K562 (cell line): ENCODE measurements around the gene SDC3. TPM values are rescaled to one million over a fixed set of nuclear protein-coding genes. Genes with fewer than 3 reads are reported as not detected.

Experiments used
- ARNT ChIP-seq, 2 experiments: fragments of 450-650 bp; IDR thresholded peaks; 2 replicates each; pipeline ENCODE4 v1.6.1; 2016; ENCODE audit warnings: mild to moderate bottlenecking in 1 of 2
- BRF2 ChIP-seq: IDR thresholded peaks from 3 replicates; pipeline ENCODE4 v1.6.1; 2011; ENCODE audit warnings: borderline replicate concordance, mild to moderate bottlenecking; ENCODE audit not compliant: insufficient read length, insufficient read depth
- CGGBP1 ChIP-seq: fragments of 250-450 bp; sonication (Bioruptor Pico); IDR thresholded peaks from 2 replicates; pipeline ENCODE4 v1.9.0; 2021; ENCODE audit warnings: mild to moderate bottlenecking
- FOXA3 ChIP-seq, 2 experiments: fragments of 450-650 bp in 1 of 2; sonication (generic) in 1 of 2; formaldehyde crosslinking; IDR thresholded peaks in 1 of 2; conservative IDR thresholded peaks in 1 of 2; 2 replicates each; pipeline versions ENCODE4 v1.4.0 to v1.8.0; 2020 to 2022; ENCODE audit warnings: mild to moderate bottlenecking in 2 of 2, missing genetic modification reagents in 1 of 2
- GTF2A2 ChIP-seq: IDR thresholded peaks from 2 replicates; pipeline ENCODE4 v1.6.1; 2016; ENCODE audit warnings: mild to moderate bottlenecking, missing genetic modification characterization, missing compliant biosample characterization
- GTF2F1 ChIP-seq: IDR thresholded peaks from 2 replicates; pipeline ENCODE4 v1.6.1; 2011; ENCODE audit warnings: low read depth, low read length, improper control_type of control experiment
- HNRNPLL ChIP-seq: fragments of 200-400 bp; formaldehyde crosslinking; IDR thresholded peaks from 2 replicates; pipeline ENCODE4 v1.6.1; 2017; ENCODE audit warnings: low read length, low read depth, mild to moderate bottlenecking; ENCODE audit not compliant: poor library complexity, severe bottlenecking
- NR2C1 ChIP-seq, 2 experiments: fragments of 450-650 bp; IDR thresholded peaks; 2 replicates each; pipeline ENCODE4 v1.6.1; 2017; ENCODE audit warnings: mild to moderate bottlenecking in 2 of 2, antibody characterized with exemption in 1 of 2, inconsistent platforms in 1 of 2, missing compliant biosample characterization in 1 of 2, missing genetic modification characterization in 1 of 2
- PHB2 ChIP-seq: fragments of 450-650 bp; IDR thresholded peaks from 2 replicates; pipeline ENCODE4 v1.6.1; 2017; ENCODE audit warnings: low read depth
- PKNOX1 ChIP-seq: fragments of 450-650 bp; IDR thresholded peaks from 2 replicates; pipeline ENCODE4 v1.6.1; 2016
- SOX6 ChIP-seq: fragments of 450-650 bp; IDR thresholded peaks from 2 replicates; pipeline ENCODE4 v1.6.1; 2014; ENCODE audit warnings: mild to moderate bottlenecking
- SRSF7 ChIP-seq: fragments of 200-400 bp; formaldehyde crosslinking; optimal IDR thresholded peaks from 2 replicates; pipeline ENCODE3; 2017; ENCODE audit warnings: mild to moderate bottlenecking, low read depth, low read length
- U2AF1 ChIP-seq: fragments of 200-400 bp; formaldehyde crosslinking; optimal IDR thresholded peaks from 2 replicates; pipeline ENCODE3; 2017; ENCODE audit warnings: mild to moderate bottlenecking, low read depth, low read length, moderate library complexity
- ZC3H8 ChIP-seq: fragments of 450-650 bp; IDR thresholded peaks from 2 replicates; pipeline ENCODE4 v1.6.1; 2017
- ZNF79 ChIP-seq: fragments of 250-450 bp; sonication (Bioruptor Pico); IDR thresholded peaks from 2 replicates; pipeline ENCODE4 v1.4.0; 2020; ENCODE audit warnings: low read depth, mild to moderate bottlenecking, moderate library complexity
- polyA plus RNA-seq, 8 experiments: library from polyadenylated mRNA; depleted of rRNA in 4 of 8; stranded (reverse) in 5 of 8; unstranded in 3 of 8; fragments of >200 nt; fragmentation: Nextera tagmentation in 2 of 8; fragmentation: Illumina TruSeq in 1 of 8; extraction: Ambion mirVana in 2 of 8; extraction: Trizol in 1 of 8; gene quantifications; 2 replicates each; pipeline versions ENCODE4 v1.2.1 to v1.2.3, GENCODE V29; 2011 to 2014; ENCODE audit warnings: inconsistent platforms in 1 of 8, missing spikeins in 1 of 8
- total RNA-seq, 7 experiments: library from RNA; depleted of rRNA in 6 of 7; stranded (reverse); fragments of >200 nt in 6 of 7; fragmentation: Illumina TruSeq in 2 of 7; extraction: Trizol in 2 of 7; gene quantifications; 2 replicates each; pipeline versions ENCODE4 v1.2.1 to v1.2.3, GENCODE V29; 2011 to 2021; ENCODE audit warnings: low replicate concordance in 1 of 7
- TF ChIP-seq, protein P1 (sequence below), 2 experiments: fragments of 450-650 bp in 1 of 2; sonication (generic) in 1 of 2; formaldehyde crosslinking; conservative IDR thresholded peaks; 2 replicates each; pipeline versions ENCODE4 v1.4.0 to v1.8.1; 2020 to 2022; ENCODE audit warnings: mild to moderate bottlenecking in 1 of 2, missing genetic modification reagents in 1 of 2
- TF ChIP-seq, protein P2 (sequence below): fragments of 250-450 bp; sonication (Bioruptor Pico); IDR thresholded peaks from 2 replicates; pipeline ENCODE4 v1.5.0; 2022; ENCODE audit warnings: mild to moderate bottlenecking
- TF ChIP-seq, protein P3 (sequence below), 2 experiments: IDR thresholded peaks in 1 of 2; conservative IDR thresholded peaks in 1 of 2; 2 replicates each; pipeline ENCODE4 v1.6.1; 2016; ENCODE audit warnings: low read depth in 2 of 2, mild to moderate bottlenecking in 1 of 2, missing compliant biosample characterization in 1 of 2, missing genetic modification characterization in 1 of 2, moderate library complexity in 1 of 2

SDC3 gene
- total and polyA plus RNA-seq, 9 of the 15 experiments (the other 6 are each of a cell fraction or from before 2014, with no cell fraction given), result 0.38 to 44.1 (median 12.1) TPM

DNA sequence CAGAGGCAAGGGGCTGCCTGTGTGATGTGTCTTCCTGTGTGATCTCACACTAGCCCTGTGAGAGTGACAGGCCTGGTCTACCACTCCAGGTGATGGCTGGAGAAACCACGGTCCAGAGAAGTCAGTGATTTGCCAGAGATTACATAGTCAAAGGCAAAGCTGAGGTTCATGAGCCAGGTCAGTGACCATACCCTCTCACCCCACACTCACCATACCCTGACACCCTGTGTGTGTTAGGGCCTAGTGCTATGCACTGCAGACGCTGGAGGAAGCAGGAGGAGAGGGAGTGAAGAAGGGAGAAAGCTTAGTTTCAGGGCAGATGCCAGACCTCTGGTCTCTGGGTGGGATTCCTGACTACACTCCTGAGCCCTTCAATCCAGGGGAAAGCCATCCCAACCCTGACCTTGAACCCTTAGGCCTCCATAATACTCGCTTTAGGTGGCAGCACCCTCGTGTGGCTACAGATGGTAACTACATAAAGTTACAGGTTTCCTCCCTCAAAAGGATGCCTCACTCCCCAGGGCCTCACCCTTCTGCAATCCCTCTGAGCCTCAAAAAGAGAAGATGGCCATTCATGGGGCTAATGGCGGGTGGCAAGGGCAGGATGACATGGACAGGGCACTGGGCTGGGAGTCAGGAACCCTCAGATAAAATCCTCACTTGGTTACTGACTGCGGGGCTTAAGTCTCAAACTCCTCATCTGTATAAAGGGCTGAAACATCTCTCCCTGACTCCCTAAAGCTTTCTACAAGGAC, 20.8 kb upstream of the SDC3 start (continued):
- TF ChIP-seq BRF2, result no peak
- TF ChIP-seq NR2C1 (IDR thresholded peaks at IDR 0.05), result peak; percentile 66
- peak; percentile 77 for TF ChIP-seq NR2C1 (tag; IDR thresholded peaks at IDR 0.05)
- no peak for TF ChIP-seq ARNT (IDR thresholded peaks at IDR 0.05)
- 0 out of 2 replicates have a peak, but pooled peaks have one; percentile 6 for TF ChIP-seq CGGBP1 (CRISPR knock-in tag)
- TF ChIP-seq, protein P1, sequence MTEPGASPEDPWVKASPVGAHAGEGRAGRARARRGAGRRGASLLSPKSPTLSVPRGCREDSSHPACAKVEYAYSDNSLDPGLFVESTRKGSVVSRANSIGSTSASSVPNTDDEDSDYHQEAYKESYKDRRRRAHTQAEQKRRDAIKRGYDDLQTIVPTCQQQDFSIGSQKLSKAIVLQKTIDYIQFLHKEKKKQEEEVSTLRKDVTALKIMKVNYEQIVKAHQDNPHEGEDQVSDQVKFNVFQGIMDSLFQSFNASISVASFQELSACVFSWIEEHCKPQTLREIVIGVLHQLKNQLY (CRISPR knock-in tag; conservative IDR thresholded peaks at IDR 0.05), result no peak
- TF ChIP-seq U2AF1, result no peak
- TF ChIP-seq GTF2F1, result no peak
- TF ChIP-seq, protein P2, sequence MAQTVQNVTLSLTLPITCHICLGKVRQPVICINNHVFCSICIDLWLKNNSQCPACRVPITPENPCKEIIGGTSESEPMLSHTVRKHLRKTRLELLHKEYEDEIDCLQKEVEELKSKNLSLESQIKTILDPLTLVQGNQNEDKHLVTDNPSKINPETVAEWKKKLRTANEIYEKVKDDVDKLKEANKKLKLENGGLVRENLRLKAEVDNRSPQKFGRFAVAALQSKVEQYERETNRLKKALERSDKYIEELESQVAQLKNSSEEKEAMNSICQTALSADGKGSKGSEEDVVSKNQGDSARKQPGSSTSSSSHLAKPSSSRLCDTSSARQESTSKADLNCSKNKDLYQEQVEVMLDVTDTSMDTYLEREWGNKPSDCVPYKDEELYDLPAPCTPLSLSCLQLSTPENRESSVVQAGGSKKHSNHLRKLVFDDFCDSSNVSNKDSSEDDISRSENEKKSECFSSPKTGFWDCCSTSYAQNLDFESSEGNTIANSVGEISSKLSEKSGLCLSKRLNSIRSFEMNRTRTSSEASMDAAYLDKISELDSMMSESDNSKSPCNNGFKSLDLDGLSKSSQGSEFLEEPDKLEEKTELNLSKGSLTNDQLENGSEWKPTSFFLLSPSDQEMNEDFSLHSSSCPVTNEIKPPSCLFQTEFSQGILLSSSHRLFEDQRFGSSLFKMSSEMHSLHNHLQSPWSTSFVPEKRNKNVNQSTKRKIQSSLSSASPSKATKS (CRISPR knock-in tag), result no peak
- no peak for TF ChIP-seq GTF2A2 (tag)
- no peak for TF ChIP-seq ZNF79
- TF ChIP-seq PHB2, result no peak
- TF ChIP-seq SRSF7, result no peak
- TF ChIP-seq PKNOX1, result peak; percentile 69
- TF ChIP-seq SOX6, result no peak
- no peak for TF ChIP-seq FOXA3 (CRISPR knock-in tag; conservative IDR thresholded peaks at IDR 0.05 in 1 of 2, IDR thresholded peaks at IDR 0.05 in 1 of 2)
- TF ChIP-seq HNRNPLL, result no peak
- TF ChIP-seq ZC3H8, result 0 out of 2 replicates have a peak, but pooled peaks have one; percentile 39
- TF ChIP-seq, protein P3, sequence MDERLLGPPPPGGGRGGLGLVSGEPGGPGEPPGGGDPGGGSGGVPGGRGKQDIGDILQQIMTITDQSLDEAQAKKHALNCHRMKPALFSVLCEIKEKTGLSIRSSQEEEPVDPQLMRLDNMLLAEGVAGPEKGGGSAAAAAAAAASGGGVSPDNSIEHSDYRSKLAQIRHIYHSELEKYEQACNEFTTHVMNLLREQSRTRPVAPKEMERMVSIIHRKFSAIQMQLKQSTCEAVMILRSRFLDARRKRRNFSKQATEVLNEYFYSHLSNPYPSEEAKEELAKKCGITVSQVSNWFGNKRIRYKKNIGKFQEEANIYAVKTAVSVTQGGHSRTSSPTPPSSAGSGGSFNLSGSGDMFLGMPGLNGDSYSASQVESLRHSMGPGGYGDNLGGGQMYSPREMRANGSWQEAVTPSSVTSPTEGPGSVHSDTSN (CRISPR knock-in tag; IDR thresholded peaks at IDR 0.05; ENCODE audit: low read depth), result no peak
- TF ChIP-seq, protein P3 (tag; conservative IDR thresholded peaks at IDR 0.05; ENCODE audit: low read depth), result no peak
